HEK293 (cell line): Measurements from ENCODE around the gene PRODH2.

Experiments
- ATF2 ChIP-seq: fragments of 450-650 bp; formaldehyde crosslinking; IDR thresholded peaks from 2 replicates; pipeline ENCODE4 v1.5.1; 2016; ENCODE audit warnings: missing biosample characterization, missing genetic modification characterization, low read depth
- CTCF ChIP-seq: fragments of 450-650 bp; formaldehyde crosslinking; IDR thresholded peaks from 2 replicates; pipeline ENCODE4 v1.5.1; 2016; ENCODE audit warnings: missing biosample characterization, missing genetic modification characterization
- REST ChIP-seq: fragments of 450-650 bp; formaldehyde crosslinking; IDR thresholded peaks from 2 replicates; pipeline ENCODE4 v1.5.1; 2016; ENCODE audit warnings: missing biosample characterization, missing genetic modification characterization
- ZNF175 ChIP-seq: fragments of 450-650 bp; formaldehyde crosslinking; IDR thresholded peaks from 2 replicates; pipeline ENCODE4 v1.5.1; 2016; ENCODE audit warnings: missing biosample characterization, missing genetic modification characterization
- ZNF24 ChIP-seq: fragments of 450-650 bp; formaldehyde crosslinking; IDR thresholded peaks from 2 replicates; pipeline ENCODE4 v1.5.1; 2016; ENCODE audit warnings: missing biosample characterization, missing genetic modification characterization
- ZNF274 ChIP-seq, 2 experiments: fragments of 200-500 bp in 1 of 2; fragments of 450-650 bp in 1 of 2; sonication (Bioruptor generic) in 1 of 2; formaldehyde crosslinking in 1 of 2; IDR thresholded peaks; 2 replicates each; pipeline versions ENCODE4 v1.5.1 to v1.6.1; 2014 to 2016; ENCODE audit warnings: borderline replicate concordance in 1 of 2, inconsistent platforms in 1 of 2, low read length in 1 of 2, missing biosample characterization in 1 of 2, missing genetic modification characterization in 1 of 2
- ZNF544 ChIP-seq: fragments of 450-650 bp; formaldehyde crosslinking; IDR thresholded peaks from 2 replicates; pipeline ENCODE4 v1.5.0; 2017; ENCODE audit warnings: missing biosample characterization, missing genetic modification characterization
- ZNF660 ChIP-seq: fragments of 450-650 bp; IDR thresholded peaks from 2 replicates; pipeline ENCODE4 v1.5.1; 2018; ENCODE audit warnings: missing biosample characterization, mild to moderate bottlenecking, missing genetic modification characterization
- ZNF677 ChIP-seq: fragments of 450-650 bp; IDR thresholded peaks from 2 replicates; pipeline ENCODE4 v1.5.0; 2018; ENCODE audit warnings: missing biosample characterization, mild to moderate bottlenecking, missing genetic modification characterization, moderate library complexity
- ZNF768 ChIP-seq: fragments of 450-650 bp; formaldehyde crosslinking; IDR thresholded peaks from 2 replicates; pipeline ENCODE4 v1.5.1; 2018; ENCODE audit warnings: missing biosample characterization, mild to moderate bottlenecking, missing genetic modification characterization
- TF ChIP-seq, protein P1 (sequence below): fragments of 450-650 bp; formaldehyde crosslinking; IDR thresholded peaks from 2 replicates; pipeline ENCODE4 v1.5.1; 2016; ENCODE audit warnings: missing biosample characterization, missing genetic modification characterization

DNA sequence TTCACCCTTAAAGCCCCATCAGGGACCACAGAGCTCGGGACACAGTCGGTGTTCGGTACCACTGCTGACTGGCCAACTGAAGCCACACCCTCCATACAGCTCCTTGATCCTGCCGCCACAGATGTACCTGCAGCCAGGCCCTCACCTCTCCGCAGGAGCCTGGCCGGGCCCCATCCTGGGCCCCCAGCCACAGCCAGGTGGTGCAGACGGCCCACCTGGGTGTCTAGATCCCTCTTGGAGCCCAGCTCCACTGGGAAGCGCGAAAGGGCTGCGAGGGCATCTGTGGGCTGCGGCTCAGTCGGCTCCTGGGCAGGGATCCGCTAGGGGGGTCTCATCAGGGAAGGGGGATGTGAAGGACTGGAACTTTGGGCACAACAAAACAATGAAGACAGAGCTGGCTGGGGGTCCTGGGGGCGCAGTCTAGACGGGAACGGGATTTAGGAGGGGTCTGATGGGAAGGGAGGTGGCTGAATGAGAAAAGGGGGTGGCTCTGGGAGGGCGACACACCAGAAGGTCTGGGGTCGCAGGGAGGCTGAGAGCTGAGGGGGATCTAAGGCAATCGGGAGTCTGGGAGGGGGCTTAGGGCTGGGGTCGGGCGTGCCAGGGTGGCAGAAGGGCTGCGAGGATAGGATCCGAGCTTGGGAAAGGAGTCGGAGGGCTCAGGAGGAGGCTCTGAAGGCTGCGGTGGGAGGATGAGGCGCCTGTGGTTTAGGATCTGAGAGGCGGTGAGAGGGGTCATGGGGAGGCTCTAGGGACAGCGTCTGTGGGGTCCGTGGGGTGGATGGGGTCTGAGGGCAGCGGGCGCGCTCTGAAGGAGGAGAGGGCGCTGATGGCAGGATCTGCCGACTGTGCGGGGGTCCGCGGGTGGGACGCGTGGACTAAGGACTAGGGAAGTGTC is 15.8 kb downstream of the PRODH2 start:
- no peak for TF ChIP-seq REST
- TF ChIP-seq CTCF, result no peak
- TF ChIP-seq ZNF544 (tag by site-specific recombination), result no peak
- no peak for TF ChIP-seq ZNF175 (tag by site-specific recombination)
- TF ChIP-seq ZNF24 (tag by site-specific recombination), result no peak
- no peak for TF ChIP-seq ZNF274 (IDR thresholded peaks at IDR 0.05; ENCODE audit: low read length)
- no peak for TF ChIP-seq ZNF274 (tag by site-specific recombination; IDR thresholded peaks at IDR 0.05; ENCODE audit: borderline replicate concordance)
- TF ChIP-seq, protein P1, sequence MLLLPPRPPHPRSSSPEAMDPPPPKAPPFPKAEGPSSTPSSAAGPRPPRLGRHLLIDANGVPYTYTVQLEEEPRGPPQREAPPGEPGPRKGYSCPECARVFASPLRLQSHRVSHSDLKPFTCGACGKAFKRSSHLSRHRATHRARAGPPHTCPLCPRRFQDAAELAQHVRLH, result no peak
- TF ChIP-seq ZNF768 (tag by site-specific recombination), result no peak
- no peak for TF ChIP-seq ZNF677 (tag by site-specific recombination)
- no peak for TF ChIP-seq ATF2 (tag by site-specific recombination)
- no peak for TF ChIP-seq ZNF660 (tag by site-specific recombination)
